ENCODE results near the gene MTUS2. TPM values are rescaled to one million over a fixed set of nuclear protein-coding genes. Genes with fewer than 3 reads are reported as not detected.

Gene MTUS2
- total RNA-seq, 4 donors from 2014 or later: 0.20 to 1.6 (median 0.25) TPM; not detected in 1

DNA sequence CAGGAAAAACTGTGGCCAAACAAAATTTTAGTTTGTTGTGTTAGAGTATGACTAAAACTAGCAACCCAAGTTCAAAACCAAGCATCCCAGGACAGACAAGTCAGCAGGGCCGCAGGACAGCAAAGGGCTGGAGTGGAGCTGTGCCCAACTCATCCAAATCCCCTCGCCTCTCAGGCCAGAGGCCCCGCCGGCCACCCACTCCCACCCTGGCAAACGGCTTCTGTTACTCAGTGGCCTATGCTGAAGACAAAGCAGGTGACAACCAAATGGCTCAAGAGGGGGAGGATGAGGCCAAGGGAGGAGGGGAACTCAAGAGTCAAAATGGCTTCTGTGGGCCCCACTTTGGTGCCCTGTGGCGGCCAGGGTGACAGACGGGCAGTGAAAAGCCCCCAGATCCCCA lies 705.6 kb downstream of the MTUS2 start:
- H3K4me1 ChIP-seq: no peaks in the 10 kb centered on the region
- intact Hi-C loops (cut with DNase I; ENCODE audit: low total_unique reads): no loop called here
- in situ Hi-C loops (cut with MboI; ENCODE audit: low sequenced_read_pairs in 4 of 4): no loop called here
- no peaks in the 10 kb centered on the region for H3K27me3 ChIP-seq
- no peak overlapping the region for H3K27ac ChIP-seq
- no peaks in the 10 kb centered on the region for H3K36me3 ChIP-seq
- DNase-seq (no peak), ATAC-seq (no peak)
- TF ChIP-seq, protein P1, sequence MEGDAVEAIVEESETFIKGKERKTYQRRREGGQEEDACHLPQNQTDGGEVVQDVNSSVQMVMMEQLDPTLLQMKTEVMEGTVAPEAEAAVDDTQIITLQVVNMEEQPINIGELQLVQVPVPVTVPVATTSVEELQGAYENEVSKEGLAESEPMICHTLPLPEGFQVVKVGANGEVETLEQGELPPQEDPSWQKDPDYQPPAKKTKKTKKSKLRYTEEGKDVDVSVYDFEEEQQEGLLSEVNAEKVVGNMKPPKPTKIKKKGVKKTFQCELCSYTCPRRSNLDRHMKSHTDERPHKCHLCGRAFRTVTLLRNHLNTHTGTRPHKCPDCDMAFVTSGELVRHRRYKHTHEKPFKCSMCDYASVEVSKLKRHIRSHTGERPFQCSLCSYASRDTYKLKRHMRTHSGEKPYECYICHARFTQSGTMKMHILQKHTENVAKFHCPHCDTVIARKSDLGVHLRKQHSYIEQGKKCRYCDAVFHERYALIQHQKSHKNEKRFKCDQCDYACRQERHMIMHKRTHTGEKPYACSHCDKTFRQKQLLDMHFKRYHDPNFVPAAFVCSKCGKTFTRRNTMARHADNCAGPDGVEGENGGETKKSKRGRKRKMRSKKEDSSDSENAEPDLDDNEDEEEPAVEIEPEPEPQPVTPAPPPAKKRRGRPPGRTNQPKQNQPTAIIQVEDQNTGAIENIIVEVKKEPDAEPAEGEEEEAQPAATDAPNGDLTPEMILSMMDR (IDR thresholded peaks at IDR 0.05 in 4 of 5, conservative IDR thresholded peaks at IDR 0.05 in 1 of 5): no peak
- no peak for TF ChIP-seq POLR2A (IDR thresholded peaks at IDR 0.05)
- H3K9me3 ChIP-seq: no peaks in the 10 kb centered on the region
- H3K4me3 ChIP-seq: no peak overlapping the region

DNA sequence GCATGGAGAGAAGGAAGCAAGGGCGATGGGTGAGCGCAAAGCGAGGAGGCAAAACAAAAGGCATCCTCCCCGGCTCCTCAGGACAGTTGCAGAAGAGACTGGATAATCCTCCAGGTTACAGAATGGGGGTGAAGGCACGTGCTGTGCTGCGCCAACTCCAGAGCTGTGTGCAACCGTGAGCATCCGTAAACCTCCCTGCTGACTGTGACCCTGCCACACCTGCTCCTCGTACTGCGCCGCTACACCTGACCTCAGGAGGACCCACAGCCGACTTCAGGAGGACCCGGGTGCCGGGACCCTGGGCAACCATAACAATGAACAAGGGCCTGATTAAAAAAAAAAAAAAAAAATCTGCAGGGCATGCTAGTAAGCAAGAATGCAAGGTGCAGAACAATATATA lies 706.6 kb downstream of the MTUS2 start:
- intact Hi-C loops (cut with DNase I; ENCODE audit: low total_unique reads): no loop called here
- Histone ChIP-seq H3K27ac (no peak overlapping the region), H3K36me3 (no peaks in the 10 kb centered on the region), H3K9me3 (no peaks in the 10 kb centered on the region), H3K4me1 (no peaks in the 10 kb centered on the region), H3K27me3 (no peaks in the 10 kb centered on the region), H3K4me3 (no peak overlapping the region)
- TF ChIP-seq POLR2A (IDR thresholded peaks at IDR 0.05): no peak
- TF ChIP-seq, protein P1 (IDR thresholded peaks at IDR 0.05 in 4 of 5, conservative IDR thresholded peaks at IDR 0.05 in 1 of 5): no peak
- no peak for ATAC-seq
- in situ Hi-C loops (cut with MboI; ENCODE audit: low sequenced_read_pairs in 4 of 4): no loop called here
- no peak for DNase-seq

DNA sequence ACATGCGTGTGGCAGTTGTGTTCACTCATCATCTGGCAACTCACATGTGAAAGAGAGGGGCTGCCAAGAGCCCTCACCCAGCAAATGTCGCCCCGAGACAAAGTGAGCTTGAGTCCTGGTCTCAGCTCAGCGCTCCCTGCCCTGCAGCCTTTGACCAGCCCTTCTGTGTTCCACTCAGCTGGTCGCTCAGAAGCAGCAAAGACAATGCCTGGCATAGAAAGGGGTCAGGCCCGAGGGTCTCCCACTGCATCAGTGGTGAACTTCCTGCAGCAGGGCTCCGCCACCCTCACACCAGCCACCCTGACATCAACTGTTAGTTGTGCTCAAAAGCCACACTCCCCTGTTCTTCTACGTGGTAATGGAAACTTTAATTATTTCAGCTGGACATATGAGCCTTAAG lies 707.4 kb downstream of the MTUS2 start:
- no peaks in the 10 kb centered on the region for H3K36me3 ChIP-seq
- TF ChIP-seq POLR2A (IDR thresholded peaks at IDR 0.05): no peak
- TF ChIP-seq, protein P1 (IDR thresholded peaks at IDR 0.05 in 4 of 5, conservative IDR thresholded peaks at IDR 0.05 in 1 of 5): no peak
- in situ Hi-C loops (cut with MboI; ENCODE audit: low sequenced_read_pairs in 4 of 4): no loop called here
- DNase-seq (no peak), ATAC-seq (no peak)
- no peak overlapping the region for H3K4me3 ChIP-seq
- H3K27ac ChIP-seq: no peak overlapping the region
- intact Hi-C loops (cut with DNase I; ENCODE audit: low total_unique reads): no loop called here
- no peaks in the 10 kb centered on the region for H3K4me1 ChIP-seq
- no peaks in the 10 kb centered on the region for H3K9me3 ChIP-seq
- no peaks in the 10 kb centered on the region for H3K27me3 ChIP-seq

DNA sequence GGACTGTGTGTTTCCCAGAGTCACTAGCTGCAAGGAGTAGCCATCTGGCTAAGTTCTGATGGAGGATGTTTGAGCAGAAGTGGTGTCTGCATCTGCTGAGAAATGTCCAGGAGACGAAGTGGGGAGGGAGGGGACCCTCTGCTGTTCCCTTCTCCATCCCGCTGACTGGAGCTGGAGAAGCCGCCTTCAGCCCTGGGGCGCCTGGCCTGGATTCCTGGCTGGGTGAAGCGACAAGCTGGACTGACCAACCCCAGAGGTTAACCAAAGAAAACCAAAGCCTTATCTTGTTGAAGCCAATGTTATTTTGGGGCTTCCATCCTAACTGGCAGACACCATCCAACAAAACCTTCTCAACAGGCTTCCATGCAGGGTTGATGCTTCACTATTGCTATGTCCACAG lies 707.8 kb downstream of the MTUS2 start:
- TF ChIP-seq, protein P1 (IDR thresholded peaks at IDR 0.05 in 4 of 5, conservative IDR thresholded peaks at IDR 0.05 in 1 of 5): no peak
- TF ChIP-seq POLR2A (IDR thresholded peaks at IDR 0.05): no peak
- intact Hi-C loops (cut with DNase I; ENCODE audit: low total_unique reads): no loop called here

DNA sequence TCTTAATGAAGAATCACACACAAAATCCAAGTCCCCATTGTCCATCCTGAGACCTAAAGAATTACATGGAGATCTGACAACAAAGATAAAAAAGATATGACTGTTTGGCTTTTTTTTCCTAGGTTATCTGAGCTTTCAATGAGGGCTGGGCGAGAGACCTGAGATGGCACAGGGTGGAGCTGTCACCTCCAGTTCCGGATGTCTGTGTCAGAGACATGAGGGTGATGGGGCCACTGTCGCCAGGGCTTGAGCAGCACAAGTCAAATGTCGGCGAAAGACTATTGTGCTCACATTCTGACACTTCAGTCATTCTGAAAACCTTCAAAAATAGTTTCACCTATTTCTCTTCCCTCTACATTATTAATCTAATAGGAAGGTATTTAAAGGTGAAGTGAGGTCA lies 709.6 kb downstream of the MTUS2 start:
- in situ Hi-C loops (cut with MboI; ENCODE audit: low sequenced_read_pairs in 4 of 4): no loop called here

More for the DNA sequence above, 707.8 kb downstream of the MTUS2 start:
- in situ Hi-C loops (cut with MboI; ENCODE audit: low sequenced_read_pairs in 4 of 4): no loop called here
- no peak for ATAC-seq
- Histone ChIP-seq H3K4me1 (no peaks in the 10 kb centered on the region), H3K4me3 (no peak overlapping the region), H3K36me3 (no peaks in the 10 kb centered on the region), H3K9me3 (no peaks in the 10 kb centered on the region), H3K27me3 (no peaks in the 10 kb centered on the region), H3K27ac (no peak overlapping the region)
- no peak for DNase-seq

More for the DNA sequence above, 709.6 kb downstream of the MTUS2 start:
- Histone ChIP-seq H3K4me1 (no peaks in the 10 kb centered on the region), H3K9me3 (no peaks in the 10 kb centered on the region), H3K36me3 (no peaks in the 10 kb centered on the region), H3K4me3 (no peak overlapping the region), H3K27me3 (no peaks in the 10 kb centered on the region), H3K27ac (no peak overlapping the region)
- TF ChIP-seq, protein P1 (IDR thresholded peaks at IDR 0.05 in 4 of 5, conservative IDR thresholded peaks at IDR 0.05 in 1 of 5): no peak
- TF ChIP-seq POLR2A (IDR thresholded peaks at IDR 0.05): no peak
- ATAC-seq (no peak), DNase-seq (no peak)
- intact Hi-C loops (cut with DNase I; ENCODE audit: low total_unique reads): no loop called here

Data from gastrocnemius medialis (tissue), 4 donors.